GM18502 (cell line): ENCODE measurements around the gene THBS4.
"Not testable (repeated sequence)": the region's sequence is repeated elsewhere in the genome, so short reads cannot be mapped to it uniquely, and the experiment has no call there.

Source experiments
- ATAC-seq: cut with Tn5 transposase; IDR thresholded peaks from one replicate; pipeline ENCODE4 v1.9.1; 2021; ENCODE audit warnings: mild to moderate bottlenecking; ENCODE audit not compliant: unreplicated experiment, poor library complexity

The THBS4 gene

GRCh38 chr5:80072103-80073073 lies 37.2 kb downstream of the THBS4 start:
- no peak for ATAC-seq

GRCh38 chr5:80076131-80077050 lies 41.2 kb downstream of the THBS4 start:
- ATAC-seq = no peak

- no peak for ATAC-seq
Measured at GRCh38 chr5:80077051-80077714, 42.0 kb downstream of the THBS4 start.

GRCh38 chr5:80078921-80079320 lies 43.8 kb downstream of the THBS4 start:
- no peak for ATAC-seq

- ATAC-seq = no peak
Measured at GRCh38 chr5:80082281-80082680, 47.1 kb downstream of the THBS4 start.

- no peak for ATAC-seq
Measured at GRCh38 chr5:80082731-80083100, 47.6 kb downstream of the THBS4 start.

- no peak for ATAC-seq
Measured at GRCh38 chr5:80083101-80083890, 48.1 kb downstream of the THBS4 start.

GRCh38 chr5:80090884-80091166 lies 55.7 kb downstream of the THBS4 start:
- no peak for ATAC-seq

- ATAC-seq = not testable (repeated sequence)
Measured at GRCh38 chr5:80091792-80092192, 56.6 kb downstream of the THBS4 start.

- no peak for ATAC-seq
Measured at GRCh38 chr5:80092486-80093107, 57.4 kb downstream of the THBS4 start.

GRCh38 chr5:80093796-80094195 lies 58.6 kb downstream of the THBS4 start:
- no peak for ATAC-seq

- ATAC-seq = no peak
Measured at GRCh38 chr5:80094236-80094738, 59.1 kb downstream of the THBS4 start.

GRCh38 chr5:80097451-80097850 lies 62.3 kb downstream of the THBS4 start:
- ATAC-seq = no peak

GRCh38 chr5:80101993-80102392 lies 66.8 kb downstream of the THBS4 start:
- ATAC-seq = peak; percentile 89

GRCh38 chr5:80103371-80103770 lies 68.2 kb downstream of the THBS4 start:
- ATAC-seq = no peak

- no peak for ATAC-seq
Measured at GRCh38 chr5:80105698-80106439, 70.7 kb downstream of the THBS4 start.

GRCh38 chr5:80106916-80107315 lies 71.8 kb downstream of the THBS4 start:
- ATAC-seq = no peak

- no peak for ATAC-seq
Measured at GRCh38 chr5:80109646-80110478, 74.7 kb downstream of the THBS4 start.
